GM18873 (cell line): ENCODE results near the gene DVL2.

Experiments used
- ATAC-seq: cut with Tn5 transposase; IDR thresholded peaks from one replicate; pipeline ENCODE4 v1.9.1; 2021; ENCODE audit warnings: mild to moderate bottlenecking, moderate library complexity, moderate number of reproducible peaks; ENCODE audit not compliant: unreplicated experiment, low FRiP score

DVL2 gene

DNA sequence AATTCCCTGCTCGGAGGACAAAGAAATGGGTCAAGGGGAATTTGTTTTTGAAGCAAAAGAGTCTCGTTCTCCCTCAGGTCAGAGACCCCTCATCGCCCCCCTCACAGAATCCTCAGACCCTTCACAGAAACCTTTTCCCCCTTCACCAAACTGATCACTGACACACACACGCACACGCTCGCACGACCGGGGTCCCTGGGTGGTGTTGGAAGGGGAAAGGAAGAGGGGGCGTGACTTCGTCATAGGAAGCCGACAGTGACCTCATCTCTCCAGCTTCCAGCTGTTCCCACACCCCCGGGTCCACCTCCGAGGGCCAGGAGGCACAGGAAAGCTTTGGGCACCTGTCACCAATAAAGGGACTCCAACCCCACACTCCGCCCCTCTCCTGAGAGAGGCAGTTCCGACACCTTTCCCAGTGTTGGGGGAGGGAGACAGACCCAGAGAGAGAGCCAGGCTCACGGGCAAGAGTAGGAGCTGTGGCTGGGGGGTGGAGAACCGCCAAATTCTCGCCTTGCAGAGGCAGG is 56.3 kb downstream of the DVL2 start:
- no peak for ATAC-seq

DNA sequence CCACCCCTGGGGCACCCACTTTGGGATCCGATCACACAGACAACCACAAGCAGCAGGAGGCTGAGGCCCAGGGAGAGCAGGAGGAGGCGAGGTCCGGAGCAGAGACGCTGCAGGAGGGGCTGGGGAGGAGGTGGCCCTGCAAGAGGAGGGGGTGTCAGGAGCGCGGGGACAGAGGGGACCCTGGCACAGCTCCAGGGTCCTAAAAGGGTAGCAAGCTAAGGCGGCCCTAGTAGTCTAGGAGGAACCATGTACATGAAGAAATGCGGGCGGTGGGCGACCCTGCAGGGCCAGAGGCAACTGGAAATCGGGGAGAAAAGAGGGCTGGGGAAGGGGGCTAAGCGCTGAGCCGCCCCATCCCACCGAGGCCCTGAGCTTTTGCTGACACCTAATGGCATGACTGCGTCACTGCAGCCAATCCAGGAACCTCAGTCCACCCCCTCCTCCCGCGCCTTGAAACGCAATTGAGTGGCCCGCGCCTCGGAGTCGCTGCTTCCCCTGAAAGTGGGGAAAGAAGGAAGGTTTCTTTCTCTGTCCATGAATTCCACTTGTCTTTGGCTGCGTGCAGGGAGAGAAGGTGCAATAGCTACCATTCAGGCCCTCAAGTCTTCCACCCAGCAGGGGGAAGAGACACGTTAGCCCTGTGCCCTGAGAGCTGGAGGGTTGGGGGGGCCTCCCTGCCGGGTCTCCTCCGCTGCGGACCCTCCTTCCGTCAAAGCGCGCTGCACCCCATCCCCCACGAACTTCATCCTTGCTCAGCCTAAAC is 56.9 kb downstream of the DVL2 start:
- no peak for ATAC-seq

DNA sequence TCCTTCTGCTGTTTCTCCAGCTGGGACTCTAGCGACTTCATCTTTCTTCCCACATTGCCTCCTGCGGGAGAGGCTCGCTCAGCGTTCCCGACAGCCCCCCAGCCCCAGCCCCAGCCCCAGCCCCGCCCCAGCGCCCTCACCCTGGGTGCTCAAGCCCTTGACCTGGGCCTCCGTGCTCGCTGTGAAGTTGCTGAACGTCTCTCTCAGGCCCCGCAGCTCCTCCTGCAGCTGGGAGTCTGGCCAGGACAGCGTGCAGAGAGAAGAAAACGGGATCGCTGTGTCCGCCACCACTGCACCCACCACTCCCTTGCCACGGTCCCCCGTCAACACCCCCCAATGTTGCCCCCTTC is 57.5 kb downstream of the DVL2 start:
- no peak for ATAC-seq

DNA sequence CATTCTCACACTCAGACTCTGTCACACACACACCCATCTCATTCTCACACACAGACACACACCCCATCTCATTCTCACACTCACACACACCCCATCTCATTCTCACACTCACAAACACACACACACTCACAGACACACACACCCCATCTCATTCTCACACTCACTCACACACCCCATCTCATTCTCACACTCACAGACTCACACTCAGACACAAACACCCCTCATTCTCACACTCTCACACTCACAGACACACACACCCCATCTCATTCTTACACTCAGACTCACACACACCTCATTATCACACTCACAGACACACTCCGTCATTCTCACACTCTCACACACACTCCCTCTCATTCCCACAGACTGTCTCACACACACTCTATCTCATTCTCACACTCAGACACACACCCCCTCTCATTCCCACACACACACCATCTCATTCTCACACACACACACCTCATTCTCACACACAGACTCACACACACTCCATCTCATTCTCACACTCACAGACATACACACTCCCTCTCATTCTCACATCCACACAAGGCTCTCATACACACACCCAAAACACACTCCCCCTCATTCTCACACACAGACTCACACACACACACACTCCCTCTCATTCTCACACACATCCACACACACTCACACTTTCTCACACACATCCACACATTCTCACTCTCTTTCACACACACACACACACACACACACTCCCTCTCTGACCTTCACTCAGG is 58.0 kb downstream of the DVL2 start:
- ATAC-seq, result no peak
